Stimulated activated CD8-positive, alpha-beta memory T cell treated with anti-CD3 and anti-CD28 coated beads, Interleukin-2, amount 100 ng/mL, for 1 hour (primary cell): Measurements from ENCODE around the gene ATG3.
"Not testable (repeated sequence)": the region's sequence is repeated elsewhere in the genome, so short reads cannot be mapped to it uniquely, and the experiment has no call there.

Source experiments
- DNase-seq, 2 donors: peaks; one replicate each; pipeline ENCODE4 v3.0.0-alpha.2; 2020; ENCODE audit warnings: low read depth in 2 of 2

ATG3 gene

DNA sequence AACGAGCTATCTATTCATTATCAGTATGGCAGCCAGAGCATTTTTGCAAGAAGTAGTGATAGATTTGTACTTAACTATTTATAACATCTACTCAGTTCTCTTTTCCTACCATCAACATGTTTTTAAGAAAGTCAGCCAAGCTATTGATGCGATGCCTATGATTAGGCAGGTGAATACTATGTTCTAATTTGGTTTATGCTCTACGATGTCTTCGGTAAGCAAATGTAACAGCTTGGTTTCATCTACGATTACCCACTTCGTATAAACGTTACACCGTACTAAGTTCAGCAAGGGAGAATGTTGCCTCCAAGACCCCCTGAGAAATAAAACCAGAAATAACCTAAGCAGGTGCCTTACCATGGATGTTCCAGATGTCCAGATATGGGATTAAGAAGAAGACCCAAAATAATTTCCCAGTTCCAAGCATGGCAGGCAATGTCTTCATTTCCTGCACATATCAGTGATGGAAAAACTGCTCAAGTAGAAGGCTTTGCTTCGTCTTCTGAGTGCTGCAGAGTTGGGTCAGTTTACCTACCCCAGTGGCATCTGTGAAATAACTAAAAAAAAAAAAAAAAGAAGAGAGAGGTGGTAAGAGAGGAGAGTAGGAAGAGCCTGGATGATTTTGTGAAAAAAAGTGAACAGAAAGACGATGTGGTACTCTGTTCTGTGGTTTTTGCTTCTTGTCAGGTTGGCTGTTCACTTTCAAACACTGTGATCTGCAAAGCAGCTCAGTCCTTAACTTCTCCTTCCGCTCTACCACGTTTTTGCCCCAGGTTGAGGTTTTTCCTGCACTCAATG lies 62.6 kb downstream of the ATG3 start, which contains the start of gene BTLA:
TSS of gene BTLA (minus strand) at position 559 of the 798 bp plus-strand sequence. CDS start at position 445, 114 bp downstream.
- DNase-seq: no peak

- no peak for DNase-seq
Observed at GRCh38 chr3:112497897-112498548, 63.7 kb downstream of the ATG3 start.

- DNase-seq: no peak
Observed at GRCh38 chr3:112496366-112497067, 65.2 kb downstream of the ATG3 start.

- DNase-seq: not testable (repeated sequence)
Observed at GRCh38 chr3:112494448-112494767, 67.4 kb downstream of the ATG3 start.

DNA sequence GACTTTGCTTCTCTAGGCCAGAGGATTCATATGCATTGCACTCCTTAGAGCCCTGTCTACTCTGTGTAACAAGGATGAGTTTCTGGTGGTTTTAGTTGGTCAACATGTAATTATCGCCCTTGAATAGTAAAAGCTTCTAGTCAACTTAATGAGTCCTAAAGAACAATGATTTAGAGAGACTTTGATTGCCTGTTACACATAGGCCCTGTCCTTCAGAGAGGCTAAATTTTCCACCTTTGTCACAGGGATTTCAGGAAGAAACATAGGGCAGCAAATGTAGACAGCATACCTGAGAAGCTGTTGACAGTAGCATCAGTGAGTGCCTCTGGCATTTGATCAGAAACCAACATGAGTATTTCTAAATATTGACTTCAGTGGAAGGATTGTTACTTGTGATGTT lies 69.6 kb downstream of the ATG3 start:
- no peak for DNase-seq

DNA sequence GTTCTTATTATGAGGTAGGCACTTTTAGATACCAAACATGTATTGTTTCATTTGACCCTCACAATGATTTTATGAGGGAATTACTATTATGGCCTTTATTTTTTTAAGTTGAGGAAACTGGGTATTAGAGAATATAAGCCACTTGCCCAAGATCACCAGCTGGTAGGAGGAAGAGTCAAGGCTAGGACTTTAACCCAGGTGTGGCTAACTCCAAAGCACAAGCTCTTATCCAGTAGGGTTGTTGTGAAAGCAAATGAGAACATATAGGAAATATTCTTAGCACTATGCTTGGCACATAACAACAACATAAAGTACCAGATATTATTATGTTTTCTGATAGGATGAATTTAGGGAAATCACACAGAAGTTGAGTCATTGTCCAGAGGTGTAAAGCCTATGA lies 70.4 kb downstream of the ATG3 start:
- no peak for DNase-seq

DNA sequence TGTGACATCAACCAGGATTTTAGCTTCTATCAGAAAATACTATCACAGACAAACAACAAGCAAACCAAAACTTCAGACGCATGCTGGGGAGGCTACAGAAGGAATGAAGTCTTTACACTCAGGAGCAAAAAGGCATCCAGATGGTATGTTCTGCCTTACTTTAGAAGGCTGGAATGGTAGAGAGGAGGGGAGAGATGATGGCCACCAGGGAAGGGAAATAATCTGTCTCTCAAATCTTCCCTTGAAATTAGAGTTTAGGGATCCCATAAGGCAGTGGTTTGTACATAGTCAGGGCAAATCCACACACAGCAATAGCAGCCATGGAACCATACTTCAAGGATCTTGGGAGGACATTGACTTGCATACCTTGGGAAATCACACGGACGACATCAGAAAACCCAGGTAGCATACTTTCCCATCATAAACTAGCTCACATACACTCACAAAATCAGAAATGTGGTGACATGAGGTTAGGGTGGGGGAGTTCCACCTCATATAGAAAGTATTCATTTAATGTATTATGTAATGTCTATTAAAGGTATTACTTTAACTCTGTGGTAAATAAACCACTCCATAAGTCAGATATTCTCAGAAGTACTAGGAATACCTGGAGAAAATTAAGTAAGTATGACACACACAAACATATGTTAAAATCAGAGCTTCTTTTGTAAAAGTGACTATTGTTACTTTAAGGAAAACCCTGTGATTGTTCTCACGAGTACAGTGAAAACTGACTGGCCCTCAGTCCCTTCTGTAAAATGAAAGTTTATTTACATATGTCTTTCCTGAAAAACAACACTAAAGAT lies 71.9 kb downstream of the ATG3 start:
- DNase-seq: no peak

GRCh38 chr3:112486811-112487505 lies 74.8 kb downstream of the ATG3 start:
- no peak for DNase-seq

DNA sequence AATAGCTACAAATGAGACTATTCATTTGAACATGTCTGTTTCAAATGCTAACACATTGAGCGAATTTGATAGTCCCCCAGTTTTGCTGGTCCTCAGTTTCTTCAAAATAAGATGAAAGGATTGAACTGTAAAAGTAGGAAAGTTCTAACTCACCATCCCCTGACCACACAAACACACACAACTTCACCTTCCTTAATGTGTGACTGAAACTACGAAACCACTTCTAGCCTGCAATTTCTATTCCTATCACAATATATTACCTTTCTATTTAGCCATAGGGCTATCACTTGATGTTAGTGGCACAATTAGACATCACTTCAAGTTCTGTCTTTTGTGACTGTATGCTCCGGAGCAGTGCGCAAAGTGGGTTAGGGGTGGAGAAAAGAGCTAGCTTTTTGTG lies 77.4 kb downstream of the ATG3 start:
- DNase-seq: no peak

- DNase-seq: no peak
Observed at GRCh38 chr3:112482675-112483074, 79.1 kb downstream of the ATG3 start.
